Duodenal mucosa (tissue), 2 donors: Measurements from ENCODE around the gene POLDIP3.
"Not testable (repeated sequence)": the region's sequence is repeated elsewhere in the genome, so short reads cannot be mapped to it uniquely, and the experiment has no call there.

Experiments used
- H3K27ac ChIP-seq: one replicate; pipeline ENCODE4 v1.7.0; 2013; ENCODE audit warnings: low read depth, low read length
- H3K27me3 ChIP-seq, 2 donors: one replicate each; pipeline ENCODE4 v1.7.0; 2013; ENCODE audit warnings: low read length in 2 of 2, control low read depth in 1 of 2; ENCODE audit not compliant: insufficient read depth in 2 of 2, control insufficient read depth in 1 of 2
- H3K36me3 ChIP-seq, 2 donors: one replicate each; pipeline ENCODE4 v1.7.0; 2013; ENCODE audit warnings: low read length in 2 of 2, control low read depth in 1 of 2; ENCODE audit not compliant: insufficient read depth in 2 of 2, control insufficient read depth in 1 of 2
- H3K4me1 ChIP-seq, 2 donors: one replicate each; pipeline ENCODE4 v1.7.0; 2013; ENCODE audit warnings: low read length in 2 of 2, control low read depth in 1 of 2; ENCODE audit not compliant: insufficient read depth in 2 of 2, control insufficient read depth in 1 of 2
- H3K4me3 ChIP-seq, 2 donors: one replicate each; pipeline ENCODE4 v1.7.0; 2013; ENCODE audit warnings: low read length in 2 of 2, low read depth in 1 of 2
- H3K9ac ChIP-seq, 2 donors: one replicate each; pipeline ENCODE4 v1.7.0; 2013; ENCODE audit warnings: low read length in 2 of 2, low read depth in 1 of 2
- H3K9me3 ChIP-seq, 2 donors: one replicate each; pipeline ENCODE4 v1.7.0; 2013; ENCODE audit warnings: low read length in 2 of 2, control low read depth in 1 of 2; ENCODE audit not compliant: control insufficient read depth in 1 of 2

The POLDIP3 gene

DNA sequence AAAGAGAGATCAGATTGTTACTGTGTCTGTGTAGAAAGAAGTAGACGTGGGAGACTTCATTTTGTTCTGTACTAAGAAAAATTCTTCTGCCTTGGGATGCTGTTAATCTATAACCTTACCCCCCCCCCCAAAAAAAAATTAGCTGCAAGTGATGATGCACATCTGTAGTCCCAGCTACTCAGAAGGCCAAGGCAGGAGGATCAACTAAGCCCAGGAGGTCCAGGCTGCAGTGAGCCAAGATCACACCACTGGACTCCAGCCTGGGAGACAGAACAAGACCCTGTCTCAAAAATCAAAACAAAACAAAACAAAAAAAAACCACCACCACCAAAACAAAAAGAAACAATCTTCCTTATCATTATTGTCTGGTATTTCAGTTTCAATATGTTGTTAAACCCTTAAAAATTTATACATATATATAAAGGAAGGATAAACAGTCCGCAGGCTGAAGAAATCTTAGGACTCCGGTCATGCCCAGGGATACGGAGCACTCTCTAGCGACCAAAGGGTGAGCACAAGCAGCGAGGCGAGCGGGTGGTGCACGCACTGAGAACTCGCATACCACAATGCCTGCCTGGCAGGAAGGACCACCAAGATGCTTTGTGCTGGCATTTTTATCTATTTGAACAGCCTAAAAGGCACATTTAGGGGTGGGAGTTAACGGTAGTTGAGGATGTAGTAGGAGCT lies 6.4 kb downstream of the POLDIP3 start:
- H3K4me3 ChIP-seq: peak overlapping the region in 1 of 2 donors; percentile 10
- no peak overlapping the region for H3K9ac ChIP-seq
- H3K27me3 ChIP-seq: no peaks in the 10 kb centered on the region
- no peak overlapping the region for H3K27ac ChIP-seq
- peaks cover 50 to 55% of the 10 kb centered on the region in 2 donors for H3K4me1 ChIP-seq
- no peaks in the 10 kb centered on the region for H3K9me3 ChIP-seq
- H3K36me3 ChIP-seq: peaks cover 9 to 44% of the 10 kb centered on the region in 2 donors

DNA sequence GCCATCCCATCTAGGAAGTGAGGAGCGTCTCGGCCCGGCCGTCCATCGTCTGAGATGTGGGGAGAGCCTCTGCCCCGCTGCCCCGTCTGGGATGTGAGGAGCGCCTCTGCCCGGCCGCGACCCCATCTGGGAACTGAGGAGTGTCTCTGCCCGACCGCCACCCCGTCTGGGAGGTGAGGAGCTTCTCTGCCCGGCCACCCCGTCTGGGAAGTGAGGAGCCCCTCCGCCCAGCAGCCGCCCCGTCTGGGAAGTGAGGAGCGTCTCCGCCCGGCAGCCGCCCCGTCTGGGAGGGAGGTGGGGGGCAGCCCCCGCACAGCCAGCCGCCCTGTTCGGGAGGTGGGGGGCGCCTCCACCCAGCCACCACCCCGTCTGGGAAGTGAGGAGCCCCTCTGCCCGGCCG lies 7.0 kb downstream of the POLDIP3 start:
- H3K36me3 ChIP-seq: peaks cover 9 to 48% of the 10 kb centered on the region in 2 donors

DNA sequence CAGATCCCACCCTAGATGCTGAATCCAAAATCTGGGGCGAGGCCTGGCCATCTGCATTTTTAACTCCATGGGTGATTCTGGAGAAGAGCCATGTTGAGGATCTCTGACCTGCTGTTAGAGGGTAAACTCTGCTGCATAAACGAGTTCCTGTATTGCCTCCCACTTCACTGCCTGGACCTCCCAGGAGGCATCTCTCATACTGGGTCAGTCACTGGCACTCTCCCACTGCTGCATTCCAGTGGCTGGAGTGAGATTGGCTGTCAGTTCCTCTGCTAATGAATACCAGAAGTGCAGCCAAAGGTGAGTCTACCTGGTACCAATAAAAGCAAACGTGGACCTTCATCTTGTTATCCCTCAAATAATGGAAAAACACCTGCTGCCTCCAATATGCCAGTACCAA lies 10.3 kb downstream of the POLDIP3 start:
- Histone ChIP-seq H3K36me3 (peaks cover 12 to 61% of the 10 kb centered on the region in 2 donors), H3K9ac (no peak overlapping the region), H3K4me1 (peaks cover 27 to 39% of the 10 kb centered on the region in 2 donors), H3K9me3 (no peaks in the 10 kb centered on the region), H3K27ac (no peak overlapping the region), H3K4me3 (no peak overlapping the region), H3K27me3 (no peaks in the 10 kb centered on the region)

More for the DNA sequence above, 7.0 kb downstream of the POLDIP3 start:
- not testable (repeated sequence) for H3K9ac ChIP-seq, H3K27ac ChIP-seq, H3K9me3 ChIP-seq, H3K27me3 ChIP-seq, H3K4me3 ChIP-seq
- peaks cover 44 to 54% of the 10 kb centered on the region in 2 donors for H3K4me1 ChIP-seq

DNA sequence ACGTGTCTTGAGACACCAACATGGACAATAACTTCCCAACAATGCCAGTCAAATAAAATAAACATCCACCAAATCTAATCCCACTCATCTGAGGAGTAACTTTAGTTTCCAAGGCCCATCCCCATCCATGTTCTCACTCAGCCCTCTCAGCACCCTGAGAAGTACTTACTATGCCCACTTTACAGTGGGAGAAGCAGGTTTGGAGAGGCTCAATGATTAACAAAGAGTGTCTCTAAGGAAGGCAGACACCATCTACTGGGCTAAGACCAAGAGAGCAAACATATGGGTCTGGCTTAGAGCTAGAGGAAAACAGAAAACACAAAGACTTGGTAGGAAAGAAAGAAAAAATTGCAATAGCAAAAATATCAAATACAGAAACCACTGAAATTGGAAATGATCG lies 11.3 kb downstream of the POLDIP3 start:
- H3K27ac ChIP-seq: no peak overlapping the region
- H3K4me3 ChIP-seq: no peak overlapping the region
- no peaks in the 10 kb centered on the region for H3K9me3 ChIP-seq
- H3K27me3 ChIP-seq: no peaks in the 10 kb centered on the region
- H3K36me3 ChIP-seq: peaks cover 15 to 61% of the 10 kb centered on the region in 2 donors
- H3K4me1 ChIP-seq: peaks cover 17 to 30% of the 10 kb centered on the region in 2 donors
- H3K9ac ChIP-seq: no peak overlapping the region

DNA sequence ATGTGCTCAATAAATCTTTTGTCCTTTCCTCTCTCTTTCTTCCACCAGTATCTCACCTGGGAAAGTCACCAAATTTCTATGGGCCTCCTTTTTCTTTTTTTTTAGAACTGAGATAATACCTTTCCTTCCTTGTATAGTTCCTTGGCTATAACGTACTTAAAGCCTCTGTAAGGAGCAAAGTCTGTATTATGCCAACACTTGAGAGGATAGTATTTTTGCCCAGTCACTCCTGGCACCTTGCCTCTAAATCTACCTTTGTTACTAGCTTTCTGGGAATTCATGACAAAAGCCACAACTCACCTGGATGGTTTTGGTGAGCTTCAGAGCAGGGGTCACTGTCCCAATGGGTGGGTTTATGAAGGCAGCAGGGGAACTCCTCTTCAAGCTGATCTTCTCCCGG lies 12.2 kb downstream of the POLDIP3 start:
- H3K9ac ChIP-seq: no peak overlapping the region
- no peak overlapping the region for H3K4me3 ChIP-seq
- H3K36me3 ChIP-seq: peaks cover 15 to 62% of the 10 kb centered on the region in 2 donors
- no peaks in the 10 kb centered on the region for H3K9me3 ChIP-seq
- peaks cover 17 to 30% of the 10 kb centered on the region in 2 donors for H3K4me1 ChIP-seq
- H3K27me3 ChIP-seq: no peaks in the 10 kb centered on the region
- no peak overlapping the region for H3K27ac ChIP-seq

DNA sequence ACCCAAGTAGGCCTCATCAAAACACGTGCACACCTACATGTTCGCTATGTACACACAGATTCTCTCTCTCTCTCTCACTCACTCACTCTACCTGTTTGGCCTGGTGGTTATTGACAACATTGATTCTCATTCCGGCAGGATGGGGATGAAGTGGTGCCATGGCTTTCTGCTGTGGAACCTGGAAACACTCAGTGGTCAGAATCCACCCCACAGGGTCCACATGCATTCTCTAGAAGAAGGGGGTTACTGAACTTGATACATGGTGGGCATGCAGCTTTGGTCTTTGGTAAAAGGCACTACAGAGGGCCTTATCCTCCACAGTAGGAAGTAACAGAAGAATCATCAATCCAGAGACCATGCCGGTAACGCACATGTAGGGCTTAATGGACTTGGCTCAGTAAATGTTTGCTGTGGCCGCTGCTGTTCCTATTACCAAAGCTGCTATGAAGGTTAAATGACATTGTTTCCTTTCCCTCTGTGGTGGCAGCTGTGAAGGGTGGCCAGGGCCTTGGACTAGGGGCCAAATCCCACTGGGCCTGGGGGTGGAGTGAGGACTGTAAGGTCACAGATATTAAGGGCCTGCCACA lies 12.7 kb downstream of the POLDIP3 start:
- H3K27ac ChIP-seq: no peak overlapping the region
- peaks cover 20 to 67% of the 10 kb centered on the region in 2 donors for H3K36me3 ChIP-seq
- no peaks in the 10 kb centered on the region for H3K27me3 ChIP-seq
- no peak overlapping the region for H3K9ac ChIP-seq
- H3K4me1 ChIP-seq: peaks cover 17 to 30% of the 10 kb centered on the region in 2 donors
- no peak overlapping the region for H3K4me3 ChIP-seq
- no peaks in the 10 kb centered on the region for H3K9me3 ChIP-seq

DNA sequence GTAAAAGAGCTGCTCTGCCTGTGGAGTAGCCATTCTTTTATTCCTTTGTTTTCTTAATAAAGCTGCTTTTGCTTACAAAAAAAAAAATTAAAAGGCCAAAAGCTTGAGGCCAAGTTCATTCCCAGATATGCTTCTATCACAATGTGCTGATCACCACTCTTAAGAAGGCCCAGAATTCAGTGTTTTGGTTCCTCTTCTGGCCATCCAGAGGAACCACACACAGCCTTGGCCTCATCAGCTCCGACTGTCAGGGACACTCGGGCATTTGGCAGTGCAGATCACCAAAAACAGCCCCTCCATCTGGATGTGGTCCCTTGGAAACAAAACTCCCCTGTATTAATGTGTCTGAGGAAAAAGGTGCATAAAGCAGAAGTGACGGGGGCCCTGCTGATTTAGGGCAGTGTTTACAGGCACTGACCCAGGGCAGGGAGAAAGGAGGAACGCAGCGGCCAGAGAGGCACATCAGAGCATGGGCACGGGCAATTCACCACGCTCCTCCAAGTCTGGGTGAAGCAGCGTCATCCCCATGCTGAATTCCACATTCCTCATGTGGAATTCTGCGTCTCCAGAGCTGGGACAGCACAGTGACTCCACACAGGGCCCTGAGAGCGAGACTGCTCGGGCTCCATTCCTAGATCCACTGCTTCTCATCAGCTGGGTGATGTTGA lies 17.7 kb downstream of the POLDIP3 start:
- no peak overlapping the region for H3K27ac ChIP-seq
- H3K9ac ChIP-seq: no peak overlapping the region
- no peaks in the 10 kb centered on the region for H3K27me3 ChIP-seq
- H3K9me3 ChIP-seq: no peaks in the 10 kb centered on the region
- peaks cover 43 to 79% of the 10 kb centered on the region in 2 donors for H3K36me3 ChIP-seq
- H3K4me1 ChIP-seq: peaks cover 4% of the 10 kb centered on the region in 2 donors
- no peak overlapping the region for H3K4me3 ChIP-seq

DNA sequence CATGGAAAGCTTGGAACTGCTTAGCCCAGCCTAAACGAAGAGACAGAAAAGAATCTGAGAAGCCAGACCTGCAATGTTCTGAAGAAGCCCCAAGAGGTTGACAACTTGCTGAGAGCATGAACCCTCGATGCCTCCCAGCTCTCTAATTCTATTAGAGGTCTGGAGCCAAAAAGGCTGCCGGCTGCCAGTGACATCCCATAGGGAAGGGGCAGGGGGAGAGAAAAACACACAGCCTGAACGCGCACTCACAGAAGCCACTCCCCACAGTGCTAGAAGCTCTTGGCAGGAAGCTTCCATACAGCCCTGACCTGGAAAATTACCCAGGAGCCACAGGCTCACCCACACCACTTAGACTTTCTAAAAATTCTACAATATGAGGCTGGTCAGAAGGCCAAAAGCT lies 18.3 kb downstream of the POLDIP3 start:
- peaks cover 45 to 82% of the 10 kb centered on the region in 2 donors for H3K36me3 ChIP-seq
- no peaks in the 10 kb centered on the region for H3K27me3 ChIP-seq
- no peaks in the 10 kb centered on the region for H3K4me1 ChIP-seq
- H3K27ac ChIP-seq: no peak overlapping the region
- no peak overlapping the region for H3K9ac ChIP-seq
- no peak overlapping the region for H3K4me3 ChIP-seq
- H3K9me3 ChIP-seq: no peaks in the 10 kb centered on the region

DNA sequence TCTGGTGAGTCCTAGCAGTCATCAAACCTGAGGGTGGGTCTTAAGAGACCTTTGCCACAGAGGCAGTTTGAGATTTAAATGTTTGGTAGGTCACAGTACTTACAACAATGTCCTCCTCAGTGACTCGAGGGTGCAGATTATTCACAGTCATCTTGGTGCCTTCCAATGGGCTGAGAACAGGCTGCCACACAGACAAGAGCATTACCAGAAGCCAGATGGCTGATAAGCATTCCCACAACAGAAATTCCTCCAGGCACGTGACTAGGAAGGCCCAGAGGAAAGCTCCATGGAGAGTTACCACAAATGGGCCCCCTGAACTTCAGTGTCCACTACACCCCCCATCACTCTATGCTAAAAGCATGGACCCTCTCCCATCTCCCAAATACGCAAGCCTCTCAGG lies 19.2 kb downstream of the POLDIP3 start:
- no peak overlapping the region for H3K4me3 ChIP-seq
- H3K36me3 ChIP-seq: peaks cover 48 to 83% of the 10 kb centered on the region in 2 donors
- H3K27me3 ChIP-seq: no peaks in the 10 kb centered on the region
- no peak overlapping the region for H3K9ac ChIP-seq
- H3K27ac ChIP-seq: no peak overlapping the region
- no peaks in the 10 kb centered on the region for H3K9me3 ChIP-seq
- no peaks in the 10 kb centered on the region for H3K4me1 ChIP-seq

DNA sequence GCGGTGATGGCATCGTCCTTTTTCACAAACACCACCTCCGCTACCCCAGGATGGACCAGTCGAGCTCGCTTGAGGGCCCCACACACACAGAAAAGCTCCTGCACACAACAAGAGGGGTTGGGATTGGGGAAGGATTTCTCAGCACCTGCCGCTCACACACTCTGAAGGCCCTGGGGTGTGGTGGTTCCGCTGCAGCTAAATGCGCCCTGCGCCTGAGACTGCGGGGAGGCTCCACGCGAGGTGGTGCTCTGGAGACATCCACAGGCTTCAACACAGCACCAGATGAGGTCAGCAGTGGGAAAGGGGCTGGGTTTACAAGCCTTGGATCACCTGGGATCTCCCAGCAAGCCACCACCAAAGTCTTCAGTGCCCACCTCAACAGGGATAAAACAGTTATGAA lies 22.7 kb downstream of the POLDIP3 start:
- no peak overlapping the region for H3K27ac ChIP-seq
- H3K36me3 ChIP-seq: peaks cover 41 to 88% of the 10 kb centered on the region in 2 donors
- H3K4me3 ChIP-seq: no peak overlapping the region
- H3K9ac ChIP-seq: no peak overlapping the region
- no peaks in the 10 kb centered on the region for H3K9me3 ChIP-seq
- no peaks in the 10 kb centered on the region for H3K27me3 ChIP-seq
- H3K4me1 ChIP-seq: no peaks in the 10 kb centered on the region
